Gastroesophageal sphincter (tissue), 3 donors: Measurements from ENCODE around the gene FNIP2.

Experiments
- POLR2A ChIP-seq, 2 donors: fragments of 450-650 bp; IDR thresholded peaks; one replicate each; pipeline ENCODE4 v1.6.1; 2017; ENCODE audit warnings: antibody characterized with exemption in 2 of 2, mild to moderate bottlenecking in 2 of 2, moderate library complexity in 1 of 2
- TF ChIP-seq, protein P1 (sequence below), 4 experiments: fragments of 200-600 bp in 2 of 4; fragments of 450-650 bp in 2 of 4; sonication (generic) in 1 of 4; IDR thresholded peaks; one replicate each; pipeline ENCODE4 v1.5.1; 2017 to 2019; ENCODE audit warnings: antibody characterized with exemption in 4 of 4, mild to moderate bottlenecking in 2 of 4, moderate library complexity in 2 of 4

GRCh38 chr4:158930639-158930972 is 161.8 kb downstream of the FNIP2 start:
- no peak for TF ChIP-seq POLR2A (IDR thresholded peaks at IDR 0.05)
- TF ChIP-seq, protein P1, sequence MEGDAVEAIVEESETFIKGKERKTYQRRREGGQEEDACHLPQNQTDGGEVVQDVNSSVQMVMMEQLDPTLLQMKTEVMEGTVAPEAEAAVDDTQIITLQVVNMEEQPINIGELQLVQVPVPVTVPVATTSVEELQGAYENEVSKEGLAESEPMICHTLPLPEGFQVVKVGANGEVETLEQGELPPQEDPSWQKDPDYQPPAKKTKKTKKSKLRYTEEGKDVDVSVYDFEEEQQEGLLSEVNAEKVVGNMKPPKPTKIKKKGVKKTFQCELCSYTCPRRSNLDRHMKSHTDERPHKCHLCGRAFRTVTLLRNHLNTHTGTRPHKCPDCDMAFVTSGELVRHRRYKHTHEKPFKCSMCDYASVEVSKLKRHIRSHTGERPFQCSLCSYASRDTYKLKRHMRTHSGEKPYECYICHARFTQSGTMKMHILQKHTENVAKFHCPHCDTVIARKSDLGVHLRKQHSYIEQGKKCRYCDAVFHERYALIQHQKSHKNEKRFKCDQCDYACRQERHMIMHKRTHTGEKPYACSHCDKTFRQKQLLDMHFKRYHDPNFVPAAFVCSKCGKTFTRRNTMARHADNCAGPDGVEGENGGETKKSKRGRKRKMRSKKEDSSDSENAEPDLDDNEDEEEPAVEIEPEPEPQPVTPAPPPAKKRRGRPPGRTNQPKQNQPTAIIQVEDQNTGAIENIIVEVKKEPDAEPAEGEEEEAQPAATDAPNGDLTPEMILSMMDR (IDR thresholded peaks at IDR 0.05): no peak
